GM23338 (cell line): ENCODE data around the gene RUNX1. TPM values are rescaled to one million over a fixed set of nuclear protein-coding genes. Genes with fewer than 3 reads are reported as not detected.

ENCODE experiments used
- ATAC-seq: fragments of 200-7000 bp; cut with Tn5 transposase; 3 replicates; pipeline ENCODE4 v1.9.1; 2020
- DNase-seq: peaks from one replicate; pipeline ENCODE4 v3.0.0-alpha.2; 2015; ENCODE audit warnings: low spot score
- H2AFZ ChIP-seq: fragments of 200-600 bp; sonication (generic); 2 replicates; pipeline ENCODE4 v1.8.0; 2016; ENCODE audit warnings: antibody characterized with exemption, mild to moderate bottlenecking, moderate library complexity
- H3F3A ChIP-seq: fragments of 200-600 bp; sonication (generic); replicated peaks from 2 replicates; pipeline ENCODE4 v1.8.0; 2017; ENCODE audit warnings: antibody characterized with exemption, mixed run types, low read depth
- H3K27ac ChIP-seq: fragments of 200-600 bp; sonication (generic); 2 replicates; pipeline ENCODE4 v1.6.1; 2016; ENCODE audit warnings: low read depth
- H3K27me3 ChIP-seq: fragments of 200-600 bp; sonication (generic); 2 replicates; pipeline ENCODE4 v1.8.0; 2016; ENCODE audit warnings: mild to moderate bottlenecking, mixed run types, moderate library complexity; ENCODE audit not compliant: insufficient read depth
- H3K36me3 ChIP-seq: fragments of 200-600 bp; sonication (generic); 2 replicates; pipeline ENCODE4 v1.8.0; 2016; ENCODE audit warnings: mild to moderate bottlenecking; ENCODE audit not compliant: insufficient read depth
- H3K4me1 ChIP-seq: fragments of 200-600 bp; sonication (generic); 2 replicates; pipeline ENCODE4 v1.8.0; 2016; ENCODE audit warnings: mild to moderate bottlenecking, moderate library complexity; ENCODE audit not compliant: insufficient read depth
- H3K4me2 ChIP-seq: fragments of 200-600 bp; sonication (generic); 2 replicates; pipeline ENCODE4 v1.7.1; 2017; ENCODE audit warnings: mixed run types
- H3K4me3 ChIP-seq: fragments of 200-600 bp; sonication (generic); 2 replicates; pipeline ENCODE4 v1.6.1; 2016; ENCODE audit warnings: mixed run types
- H3K79me2 ChIP-seq: fragments of 200-600 bp; sonication (generic); replicated peaks from 2 replicates; pipeline ENCODE4 v1.8.0; 2017; ENCODE audit warnings: mild to moderate bottlenecking; ENCODE audit not compliant: insufficient read depth
- H3K9me2 ChIP-seq: fragments of 200-600 bp; sonication (generic); 2 replicates; pipeline ENCODE4 v1.8.0; 2017; ENCODE audit not compliant: insufficient read depth
- H4K20me1 ChIP-seq: fragments of 200-600 bp; sonication (generic); replicated peaks from 2 replicates; pipeline ENCODE4 v1.8.0; 2017; ENCODE audit warnings: mild to moderate bottlenecking; ENCODE audit not compliant: insufficient read depth
- H3K27ac Mint-ChIP-seq: 2 replicates; pipeline ENCODE4 v1.8.0; 2020; ENCODE audit warnings: inconsistent platforms, mild to moderate bottlenecking, moderate library complexity, mixed read lengths
- H3K27me3 Mint-ChIP-seq: 3 replicates; pipeline ENCODE4 v1.8.0; 2022; ENCODE audit warnings: low read depth, mild to moderate bottlenecking, moderate library complexity, mixed read lengths, inconsistent platforms; ENCODE audit not compliant: insufficient read depth, poor library complexity
- H3K36me3 Mint-ChIP-seq: 3 replicates; pipeline ENCODE4 v1.8.0; 2021; ENCODE audit warnings: low read depth, mild to moderate bottlenecking, inconsistent platforms, moderate library complexity, mixed read lengths
- H3K4me1 Mint-ChIP-seq: 3 replicates; pipeline ENCODE4 v1.8.0; 2020; ENCODE audit warnings: mild to moderate bottlenecking, inconsistent platforms, mixed read lengths
- H3K4me3 Mint-ChIP-seq: 3 replicates; pipeline ENCODE4 v1.8.0; 2021; ENCODE audit warnings: moderate library complexity, mild to moderate bottlenecking, inconsistent platforms, mixed read lengths
- H3K9me3 Mint-ChIP-seq: 3 replicates; pipeline ENCODE4 v1.8.0; 2020; ENCODE audit warnings: moderate library complexity, mild to moderate bottlenecking, inconsistent platforms, mixed read lengths
- CREB1 ChIP-seq: fragments of 250-450 bp; sonication (Bioruptor Pico); IDR thresholded peaks from 2 replicates; pipeline ENCODE4 v1.5.0; 2020; ENCODE audit warnings: low read depth, mild to moderate bottlenecking, moderate library complexity
- CTCF ChIP-seq, 2 experiments: fragments of 200-600 bp in 1 of 2; sonication (generic) in 1 of 2; conservative IDR thresholded peaks; 2 replicates each; pipeline versions ENCODE4 v1.5.1 to v1.6.1; 2016 to 2017; ENCODE audit warnings: antibody characterized with exemption in 2 of 2, low read depth in 2 of 2, mild to moderate bottlenecking in 2 of 2, moderate library complexity in 1 of 2
- ETS1 ChIP-seq: IDR thresholded peaks from 2 replicates; pipeline ENCODE4 v1.6.1; 2016; ENCODE audit warnings: antibody characterized with exemption
- EZH2 ChIP-seq: fragments of 200-600 bp; sonication (generic); IDR thresholded peaks from one replicate; pipeline ENCODE4 v1.8.0; 2017; ENCODE audit warnings: antibody characterized with exemption, mild to moderate bottlenecking, low read depth; ENCODE audit not compliant: unreplicated experiment
- EZH2phosphoT487 ChIP-seq: fragments of 200-600 bp; sonication (generic); IDR thresholded peaks from one replicate; pipeline ENCODE4 v1.8.1; 2018; ENCODE audit warnings: antibody characterized with exemption; ENCODE audit not compliant: unreplicated experiment
- JUNB ChIP-seq: IDR thresholded peaks from one replicate; pipeline ENCODE4 v1.6.1; 2016; ENCODE audit warnings: antibody characterized with exemption; ENCODE audit not compliant: unreplicated experiment
- NANOG ChIP-seq: IDR thresholded peaks from 2 replicates; pipeline ENCODE4 v1.6.1; 2016; ENCODE audit warnings: antibody characterized with exemption, borderline replicate concordance
- POLR2AphosphoS5 ChIP-seq: IDR thresholded peaks from 2 replicates; pipeline ENCODE4 v1.6.1; 2016; ENCODE audit warnings: antibody characterized with exemption, low read depth
- REST ChIP-seq: IDR thresholded peaks from one replicate; pipeline ENCODE4 v1.6.1; 2018; ENCODE audit warnings: antibody characterized with exemption; ENCODE audit not compliant: unreplicated experiment
- STAT1 ChIP-seq: IDR thresholded peaks from one replicate; pipeline ENCODE4 v1.6.1; 2016; ENCODE audit warnings: antibody characterized with exemption; ENCODE audit not compliant: unreplicated experiment
- ZNF114 ChIP-seq: fragments of 250-450 bp; sonication (Bioruptor Pico); IDR thresholded peaks from 2 replicates; pipeline ENCODE4 v1.5.0; 2020; ENCODE audit warnings: mild to moderate bottlenecking, moderate library complexity
- ZNF331 ChIP-seq: fragments of 250-450 bp; sonication (Bioruptor Pico); IDR thresholded peaks from 2 replicates; pipeline ENCODE4 v1.5.0; 2020; ENCODE audit warnings: low read depth, mild to moderate bottlenecking, moderate library complexity
- ZNF462 ChIP-seq: fragments of 250-450 bp; sonication (Bioruptor Pico); IDR thresholded peaks from 2 replicates; pipeline ENCODE4 v1.5.0; 2020; ENCODE audit warnings: mild to moderate bottlenecking, moderate library complexity
- polyA plus RNA-seq: library from polyadenylated mRNA; unstranded; fragments of >200 nt; fragmentation: Nextera tagmentation; extraction: Ambion mirVana; gene quantifications from 2 replicates; pipeline ENCODE4 v1.2.1, GENCODE V29; 2016
- total RNA-seq: library from RNA; depleted of rRNA; stranded (reverse); fragments of >200 nt; shearing (Covaris generic); gene quantifications from 2 replicates; pipeline ENCODE4 v1.2.3, GENCODE V29; 2014

The RUNX1 gene
- total and polyA plus RNA-seq, 2 experiments from 2014 or later = 0.29 to 1.1 TPM

- Histone ChIP-seq H3K4me1 (no peaks in the 10 kb centered on the region), H3K4me2 (no peak overlapping the region), H3K27ac (no peak overlapping the region), H2AFZ (no peak overlapping the region), H3K9me2 (no peaks in the 10 kb centered on the region), H3F3A (no peaks in the 10 kb centered on the region), H3K79me2 (no peaks in the 10 kb centered on the region), H3K27me3 (no peaks in the 10 kb centered on the region), H3K36me3 (no peaks in the 10 kb centered on the region), H3K4me3 (no peak overlapping the region), H4K20me1 (no peaks in the 10 kb centered on the region)
- TF ChIP-seq EZH2 = no peak
- TF ChIP-seq ZNF114 (CRISPR knock-in tag) = no peak
- TF ChIP-seq JUNB = no peak
- TF ChIP-seq ZNF462 (CRISPR knock-in tag) = no peak
- TF ChIP-seq CTCF (conservative IDR thresholded peaks at IDR 0.05; ENCODE audit: low read depth in 2 of 2) = no peak
- no peak for TF ChIP-seq REST
- TF ChIP-seq ETS1 = no peak
- TF ChIP-seq ZNF331 = no peak
- no peak for TF ChIP-seq NANOG
- no peak for TF ChIP-seq STAT1
- TF ChIP-seq CREB1 (CRISPR knock-in tag) = no peak
- TF ChIP-seq POLR2AphosphoS5 = no peak
- TF ChIP-seq EZH2phosphoT487 = no peak
- no peaks in the 10 kb centered on the region for H3K36me3 Mint-ChIP-seq
- peaks cover 2% of the 10 kb centered on the region for H3K27me3 Mint-ChIP-seq
- ATAC-seq = no peak
- H3K9me3 Mint-ChIP-seq = no peaks in the 10 kb centered on the region
- H3K4me1 Mint-ChIP-seq = peaks cover 4% of the 10 kb centered on the region; the same call in 1 of the 3 replicates
- no peak overlapping the region for H3K4me3 Mint-ChIP-seq
- no peak for DNase-seq
- H3K27ac Mint-ChIP-seq = no peak overlapping the region
Observed at GRCh38 chr21:34967509-34968289, 81.4 kb downstream of the RUNX1 start.
